HuH-7 (cell line): ENCODE results near the gene IYD.
"Not testable (repeated sequence)": the region's sequence is repeated elsewhere in the genome, so short reads cannot be mapped to it uniquely, and the experiment has no call there.

Experiments used
- DNase-seq: peaks from one replicate; pipeline ENCODE4 v3.0.0; 2011; ENCODE audit warnings: low spot score

The IYD gene

GRCh38 chr6:150435360-150435759 is 66.5 kb downstream of the IYD start:
- no peak for DNase-seq

- no peak for DNase-seq
Measured at GRCh38 chr6:150435832-150436231, 67.0 kb downstream of the IYD start.

GRCh38 chr6:150439373-150439772 is 70.6 kb downstream of the IYD start:
- no peak for DNase-seq

- DNase-seq, result no peak
Measured at GRCh38 chr6:150443621-150444020, 74.8 kb downstream of the IYD start.

GRCh38 chr6:150444308-150444707 is 75.5 kb downstream of the IYD start:
- DNase-seq, result no peak

- no peak for DNase-seq
Measured at GRCh38 chr6:150445486-150445885, 76.7 kb downstream of the IYD start.

GRCh38 chr6:150448221-150448620 is 79.4 kb downstream of the IYD start:
- DNase-seq, result no peak

GRCh38 chr6:150449055-150449454 is 80.2 kb downstream of the IYD start:
- not testable (repeated sequence) for DNase-seq

GRCh38 chr6:150450918-150451317 is 82.1 kb downstream of the IYD start:
- DNase-seq, result no peak

- no peak for DNase-seq
Measured at GRCh38 chr6:150451807-150452427, 83.1 kb downstream of the IYD start.

GRCh38 chr6:150452428-150453243 is 83.8 kb downstream of the IYD start:
- no peak for DNase-seq

GRCh38 chr6:150453357-150453756 is 84.5 kb downstream of the IYD start:
- DNase-seq, result no peak
